A549 (cell line): ENCODE measurements around the gene CCDC85C. TPM values are rescaled to one million over a fixed set of nuclear protein-coding genes. Genes with fewer than 3 reads are reported as not detected.
A peak's percentile ranks its signal among the peaks of the same experiment; 100 is the strongest.

ENCODE experiments used
- ATAC-seq, 2 experiments: fragments of 200-7000 bp in 1 of 2; fragments of >200 bp in 1 of 2; cut with Nextera tagmentation in 1 of 2; cut with Tn5 transposase in 1 of 2; 3 replicates each; pipeline versions ENCODE4 v1.8.0 to v1.9.1; 2018 to 2020; ENCODE audit warnings: mild to moderate bottlenecking in 1 of 2, moderate library complexity in 1 of 2
- CTCF ChIA-PET: fragments of 300-600 bp; sonication (Branson Sonifier 250); formaldehyde crosslinking; extraction: SDS; loops from one replicate; lab custom pipeline; 2021; ENCODE audit warnings: antibody characterized with exemption, inconsistent platforms; lab: Yijun Ruan, JAX
- POLR2A ChIA-PET: fragments of 350-600 bp; formaldehyde crosslinking; extraction: SDS; loops from one replicate; lab custom pipeline; 2021; ENCODE audit warnings: antibody characterized with exemption, inconsistent platforms; lab: Yijun Ruan, JAX
- DNase-seq, 2 experiments: peaks; one replicate each; pipeline versions ENCODE4 v3.0.0 to v3.0.0-alpha.2; 2011 to 2016; ENCODE audit warnings: low read depth in 1 of 2, low spot score in 1 of 2
- FAIRE-seq: peaks from 2 replicates; lab custom pipeline; 2011; peaks lifted over from hg19 to GRCh38; lab: Jason Lieb, UNC
- H3K27ac ChIP-seq, 2 experiments: fragments of >200 bp; sonication (Bioruptor Twin); formaldehyde crosslinking; 3 replicates each; pipeline ENCODE4 v1.5.1; 2016 to 2017
- H3K4me1 ChIP-seq: fragments of >200 bp; sonication (Bioruptor Twin); formaldehyde crosslinking; 3 replicates; pipeline ENCODE4 v1.6.1; 2016
- H3K4me2 ChIP-seq: fragments of >200 bp; sonication (Bioruptor Twin); formaldehyde crosslinking; 3 replicates; pipeline ENCODE4 v1.6.1; 2016
- H3K4me3 ChIP-seq: fragments of >200 bp; sonication (Bioruptor Twin); formaldehyde crosslinking; 3 replicates; pipeline ENCODE4 v1.5.1; 2016
- H3K9me3 ChIP-seq: fragments of >200 bp; sonication (Bioruptor Twin); formaldehyde crosslinking; 3 replicates; pipeline ENCODE4 v1.6.1; 2016
- BHLHE40 ChIP-seq: IDR thresholded peaks from 2 replicates; pipeline ENCODE4 v1.6.1; 2012; ENCODE audit warnings: low read depth, low read length, inconsistent platforms
- CBX8 ChIP-seq: fragments of 200-600 bp; sonication (generic); IDR thresholded peaks from 2 replicates; pipeline ENCODE4 v1.6.1; 2016
- CEBPB ChIP-seq, 2 experiments: fragments of >200 bp in 1 of 2; sonication (Bioruptor Twin) in 1 of 2; formaldehyde crosslinking in 1 of 2; IDR thresholded peaks; 2 replicates each; pipeline ENCODE4 v1.6.1; 2012 to 2016
- CHD2 ChIP-seq: fragments of 150-350 bp; IDR thresholded peaks from 2 replicates; pipeline ENCODE4 v1.6.1; 2014; ENCODE audit warnings: low read length; ENCODE audit not compliant: partially characterized antibody
- CHD4 ChIP-seq: fragments of 200-600 bp; sonication (generic); IDR thresholded peaks from 2 replicates; pipeline ENCODE4 v1.6.1; 2016; ENCODE audit warnings: antibody characterized with exemption, mild to moderate bottlenecking, borderline replicate concordance
- ELK1 ChIP-seq: fragments of 150-350 bp; IDR thresholded peaks from 2 replicates; pipeline ENCODE4 v1.6.1; 2014; ENCODE audit warnings: low read depth, mild to moderate bottlenecking, low read length
- EP300 ChIP-seq, 2 experiments: fragments of >200 bp; sonication (Bioruptor Twin); formaldehyde crosslinking; IDR thresholded peaks; 2 replicates in 1 of 2; 3 replicates in 1 of 2; pipeline ENCODE4 v1.6.1; 2016 to 2017
- ESRRA ChIP-seq: fragments of 150-350 bp; IDR thresholded peaks from 2 replicates; pipeline ENCODE4 v1.6.1; 2014; ENCODE audit warnings: mild to moderate bottlenecking, low read length, borderline replicate concordance
- FOSL2 ChIP-seq, 2 experiments: fragments of 450-650 bp in 1 of 2; fragments of >200 bp in 1 of 2; sonication (Bioruptor Twin) in 1 of 2; formaldehyde crosslinking; IDR thresholded peaks; 2 replicates each; pipeline versions ENCODE4 v1.5.0 to v1.6.1; 2016 to 2020; ENCODE audit warnings: mild to moderate bottlenecking in 1 of 2, moderate library complexity in 1 of 2
- FOXS1 ChIP-seq: fragments of 250-450 bp; sonication (Bioruptor Pico); IDR thresholded peaks from 2 replicates; pipeline ENCODE4 v1.5.0; 2020; ENCODE audit warnings: mild to moderate bottlenecking, moderate library complexity
- GATA3 ChIP-seq: IDR thresholded peaks from 2 replicates; pipeline ENCODE4 v1.6.1; 2012; ENCODE audit warnings: borderline replicate concordance
- JUNB ChIP-seq: fragments of >200 bp; sonication (Bioruptor Twin); formaldehyde crosslinking; IDR thresholded peaks from 2 replicates; pipeline ENCODE4 v1.6.1; 2016
- KDM1A ChIP-seq: fragments of 200-600 bp; sonication (generic); IDR thresholded peaks from 2 replicates; pipeline ENCODE4 v1.6.1; 2016; ENCODE audit warnings: low read depth, mild to moderate bottlenecking
- KDM5A ChIP-seq: fragments of 200-600 bp; sonication (generic); IDR thresholded peaks from 2 replicates; pipeline ENCODE4 v1.6.1; 2016; ENCODE audit warnings: antibody characterized with exemption, mild to moderate bottlenecking
- MAX ChIP-seq: IDR thresholded peaks from 2 replicates; pipeline ENCODE4 v1.6.1; 2012
- MAZ ChIP-seq: fragments of 150-350 bp; IDR thresholded peaks from 2 replicates; pipeline ENCODE4 v1.6.1; 2014; ENCODE audit warnings: antibody characterized with exemption, low read depth, low read length, borderline replicate concordance
- NFE2L2 ChIP-seq: fragments of 150-350 bp; conservative IDR thresholded peaks from 2 replicates; pipeline ENCODE4 v1.6.1; 2014; ENCODE audit warnings: low read length
- POLR2A ChIP-seq: IDR thresholded peaks from 2 replicates; pipeline ENCODE4 v1.6.1; 2012; ENCODE audit warnings: mild to moderate bottlenecking, low read length
- POLR2AphosphoS2 ChIP-seq: conservative IDR thresholded peaks from 2 replicates; pipeline ENCODE4 v1.6.1; 2012; ENCODE audit warnings: low read length, improper control_type of control experiment, inconsistent platforms
- RARB ChIP-seq: fragments of 250-450 bp; sonication (Bioruptor Pico); IDR thresholded peaks from 2 replicates; pipeline ENCODE4 v1.8.0; 2021; ENCODE audit warnings: mild to moderate bottlenecking, moderate library complexity
- RFX5 ChIP-seq: fragments of 450-650 bp; IDR thresholded peaks from 2 replicates; pipeline ENCODE4 v1.7.1; 2014; ENCODE audit warnings: antibody characterized with exemption, mild to moderate bottlenecking, moderate library complexity
- SREBF2 ChIP-seq: fragments of 450-650 bp; IDR thresholded peaks from 2 replicates; pipeline ENCODE4 v1.6.1; 2014; ENCODE audit warnings: mild to moderate bottlenecking, moderate library complexity
- ZFP36 ChIP-seq: fragments of 450-650 bp; IDR thresholded peaks from 2 replicates; pipeline ENCODE4 v1.6.1; 2014; ENCODE audit warnings: borderline replicate concordance; ENCODE audit not compliant: partially characterized antibody
- ZNF302 ChIP-seq: fragments of 250-450 bp; sonication (Bioruptor Pico); IDR thresholded peaks from 2 replicates; pipeline ENCODE4 v1.9.0; 2021; ENCODE audit warnings: inconsistent platforms, mild to moderate bottlenecking, moderate library complexity
- WGBS: methylation state at CpG from one replicate; pipeline ENCODE4 v1.1.6; 2017; ENCODE audit errors: missing lambda C conversion rate; 5-methylcytosine and 5-hydroxymethylcytosine counted together
- polyA plus RNA-seq, 4 experiments: library from polyadenylated mRNA; depleted of rRNA in 3 of 4; stranded (reverse); fragments of >200 nt; fragmentation: RNase III in 1 of 4; extraction: RNeasy Plus Mini Kit Qiagen cat#74134 plus additional on column Dnase treatment in 1 of 4; gene quantifications; 2 replicates in 3 of 4; 3 replicates in 1 of 4; pipeline ENCODE4 v1.2.3, GENCODE V29; 2011 to 2017
- TF ChIP-seq, protein P1 (sequence below): fragments of >200 bp; sonication (Bioruptor Twin); formaldehyde crosslinking; IDR thresholded peaks from 3 replicates; pipeline ENCODE4 v1.5.1; 2016
- TF ChIP-seq, protein P2 (sequence below): fragments of 250-450 bp; sonication (Bioruptor Pico); IDR thresholded peaks from 2 replicates; pipeline ENCODE4 v1.5.0; 2020; ENCODE audit warnings: low read depth, mild to moderate bottlenecking, moderate library complexity
- TF ChIP-seq, protein P3 (sequence below): fragments of 250-450 bp; sonication (Bioruptor Pico); IDR thresholded peaks from 2 replicates; pipeline ENCODE4 v1.5.0; 2021; ENCODE audit warnings: mild to moderate bottlenecking, moderate library complexity, borderline replicate concordance
- TF ChIP-seq, protein P4 (sequence below): fragments of >200 bp; sonication (Bioruptor Twin); formaldehyde crosslinking; IDR thresholded peaks from 3 replicates; pipeline ENCODE4 v1.6.1; 2016

Gene CCDC85C
- polyA plus RNA-seq, 2 of the 4 experiments (the other 2 are of a cell fraction): 11.4 to 31.4 TPM

DNA sequence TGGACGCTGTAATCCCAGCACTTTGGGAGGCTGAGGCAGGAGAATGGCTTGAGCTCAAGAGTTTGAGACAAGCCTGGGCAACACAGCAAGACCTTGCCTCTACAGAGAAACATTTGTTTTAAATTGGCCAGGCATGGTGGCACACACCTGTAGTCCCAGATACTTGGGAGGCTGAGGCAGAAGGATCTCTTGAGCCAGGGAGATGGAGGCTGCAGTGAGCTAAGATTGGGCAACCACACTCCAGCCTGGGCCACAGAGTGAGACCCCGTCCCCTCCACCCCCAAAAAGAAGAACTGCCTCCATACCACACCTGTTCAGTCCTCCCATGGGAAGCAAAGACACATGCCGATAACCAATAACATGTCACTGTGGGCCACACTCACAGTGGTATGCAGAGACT, 19.2 kb downstream of the CCDC85C start:
- WGBS: 67% methylated on average over 3 of the region's 3 CpGs
- Histone ChIP-seq H3K4me1 (peaks cover 56% of the 10 kb centered on the region), H3K4me3 (no peak overlapping the region), H3K4me2 (no peak overlapping the region), H3K9me3 (no peaks in the 10 kb centered on the region), H3K27ac (peak overlapping the region in 1 of 2 experiments; percentile 16; a peak in 2 of 6 replicates)
- no peak for ATAC-seq
- POLR2A ChIA-PET: no interaction called here
- CTCF ChIA-PET: interaction anchor here (1.2 to 1.6 kb wide), 2 partner anchors 10 to 67 kb away, joined by 3 to 4 read pairs; no protein-coding TSS in a partner anchor
- TF ChIP-seq CEBPB (IDR thresholded peaks at IDR 0.05) (no peak), FOXS1 (CRISPR knock-in tag) (no peak), KDM5A (no peak), JUNB (no peak), SREBF2 (no peak), MAZ (no peak), ZNF302 (CRISPR knock-in tag) (no peak), RARB (no peak), CBX8 (no peak), POLR2AphosphoS2 (no peak), ESRRA (no peak), NFE2L2 (no peak), BHLHE40 (no peak), POLR2A (no peak), ELK1 (no peak), GATA3 (no peak), KDM1A (no peak)
- TF ChIP-seq, protein P1, sequence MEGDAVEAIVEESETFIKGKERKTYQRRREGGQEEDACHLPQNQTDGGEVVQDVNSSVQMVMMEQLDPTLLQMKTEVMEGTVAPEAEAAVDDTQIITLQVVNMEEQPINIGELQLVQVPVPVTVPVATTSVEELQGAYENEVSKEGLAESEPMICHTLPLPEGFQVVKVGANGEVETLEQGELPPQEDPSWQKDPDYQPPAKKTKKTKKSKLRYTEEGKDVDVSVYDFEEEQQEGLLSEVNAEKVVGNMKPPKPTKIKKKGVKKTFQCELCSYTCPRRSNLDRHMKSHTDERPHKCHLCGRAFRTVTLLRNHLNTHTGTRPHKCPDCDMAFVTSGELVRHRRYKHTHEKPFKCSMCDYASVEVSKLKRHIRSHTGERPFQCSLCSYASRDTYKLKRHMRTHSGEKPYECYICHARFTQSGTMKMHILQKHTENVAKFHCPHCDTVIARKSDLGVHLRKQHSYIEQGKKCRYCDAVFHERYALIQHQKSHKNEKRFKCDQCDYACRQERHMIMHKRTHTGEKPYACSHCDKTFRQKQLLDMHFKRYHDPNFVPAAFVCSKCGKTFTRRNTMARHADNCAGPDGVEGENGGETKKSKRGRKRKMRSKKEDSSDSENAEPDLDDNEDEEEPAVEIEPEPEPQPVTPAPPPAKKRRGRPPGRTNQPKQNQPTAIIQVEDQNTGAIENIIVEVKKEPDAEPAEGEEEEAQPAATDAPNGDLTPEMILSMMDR: no peak
- no peak for DNase-seq
- no peak for FAIRE-seq

DNA sequence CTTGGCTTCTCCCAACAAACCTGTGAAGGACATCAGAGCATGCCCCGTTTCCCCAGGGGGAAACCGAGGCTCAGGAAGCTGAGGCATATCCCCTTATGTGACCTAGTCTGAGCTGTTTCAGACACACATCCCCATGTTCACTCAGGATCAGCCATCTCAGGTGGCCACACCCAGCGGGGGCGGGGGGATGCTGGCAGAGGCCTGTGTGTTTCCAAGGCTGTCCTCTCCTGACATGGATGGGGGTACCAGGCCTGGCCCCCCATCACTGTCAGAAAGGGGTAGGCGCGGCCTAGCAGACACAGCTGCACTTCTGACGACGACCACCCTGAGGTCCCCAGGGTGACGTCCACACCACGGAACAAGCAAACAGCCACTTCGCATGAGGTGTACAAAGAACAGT, 22.1 kb downstream of the CCDC85C start:
- Histone ChIP-seq H3K4me2 (peak overlapping the region; percentile 80; the same call in 1 of the 3 replicates), H3K27ac (peak overlapping the region in 1 of 2 experiments; percentile 92; a peak in 3 of 6 replicates), H3K4me1 (peaks cover 65% of the 10 kb centered on the region), H3K9me3 (no peaks in the 10 kb centered on the region), H3K4me3 (no peak overlapping the region)
- TF ChIP-seq, protein P2, sequence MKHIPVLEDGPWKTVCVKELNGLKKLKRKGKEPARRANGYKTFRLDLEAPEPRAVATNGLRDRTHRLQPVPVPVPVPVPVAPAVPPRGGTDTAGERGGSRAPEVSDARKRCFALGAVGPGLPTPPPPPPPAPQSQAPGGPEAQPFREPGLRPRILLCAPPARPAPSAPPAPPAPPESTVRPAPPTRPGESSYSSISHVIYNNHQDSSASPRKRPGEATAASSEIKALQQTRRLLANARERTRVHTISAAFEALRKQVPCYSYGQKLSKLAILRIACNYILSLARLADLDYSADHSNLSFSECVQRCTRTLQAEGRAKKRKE (CRISPR knock-in tag): no peak
- TF ChIP-seq ZFP36: no peak
- TF ChIP-seq, protein P3, sequence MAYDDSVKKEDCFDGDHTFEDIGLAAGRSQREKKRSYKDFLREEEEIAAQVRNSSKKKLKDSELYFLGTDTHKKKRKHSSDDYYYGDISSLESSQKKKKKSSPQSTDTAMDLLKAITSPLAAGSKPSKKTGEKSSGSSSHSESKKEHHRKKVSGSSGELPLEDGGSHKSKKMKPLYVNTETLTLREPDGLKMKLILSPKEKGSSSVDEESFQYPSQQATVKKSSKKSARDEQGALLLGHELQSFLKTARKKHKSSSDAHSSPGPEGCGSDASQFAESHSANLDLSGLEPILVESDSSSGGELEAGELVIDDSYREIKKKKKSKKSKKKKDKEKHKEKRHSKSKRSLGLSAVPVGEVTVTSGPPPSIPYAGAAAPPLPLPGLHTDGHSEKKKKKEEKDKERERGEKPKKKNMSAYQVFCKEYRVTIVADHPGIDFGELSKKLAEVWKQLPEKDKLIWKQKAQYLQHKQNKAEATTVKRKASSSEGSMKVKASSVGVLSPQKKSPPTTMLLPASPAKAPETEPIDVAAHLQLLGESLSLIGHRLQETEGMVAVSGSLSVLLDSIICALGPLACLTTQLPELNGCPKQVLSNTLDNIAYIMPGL: no peak
- TF ChIP-seq RFX5: no peak
- no peak for TF ChIP-seq MAX
- no peak for TF ChIP-seq JUNB
- TF ChIP-seq POLR2A: no peak
- no peak for TF ChIP-seq CBX8
- no peak for TF ChIP-seq EP300 (IDR thresholded peaks at IDR 0.05)
- TF ChIP-seq FOSL2 (IDR thresholded peaks at IDR 0.05): no peak
- no peak for TF ChIP-seq FOSL2 (CRISPR knock-in tag; IDR thresholded peaks at IDR 0.05)
- TF ChIP-seq, protein P4, sequence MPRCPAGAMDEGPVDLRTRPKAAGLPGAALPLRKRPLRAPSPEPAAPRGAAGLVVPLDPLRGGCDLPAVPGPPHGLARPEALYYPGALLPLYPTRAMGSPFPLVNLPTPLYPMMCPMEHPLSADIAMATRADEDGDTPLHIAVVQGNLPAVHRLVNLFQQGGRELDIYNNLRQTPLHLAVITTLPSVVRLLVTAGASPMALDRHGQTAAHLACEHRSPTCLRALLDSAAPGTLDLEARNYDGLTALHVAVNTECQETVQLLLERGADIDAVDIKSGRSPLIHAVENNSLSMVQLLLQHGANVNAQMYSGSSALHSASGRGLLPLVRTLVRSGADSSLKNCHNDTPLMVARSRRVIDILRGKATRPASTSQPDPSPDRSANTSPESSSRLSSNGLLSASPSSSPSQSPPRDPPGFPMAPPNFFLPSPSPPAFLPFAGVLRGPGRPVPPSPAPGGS: no peak
- TF ChIP-seq ESRRA: no peak
- no peak for TF ChIP-seq CHD4
- TF ChIP-seq CHD2: no peak
- 91% methylated on average over 10 of the region's 11 CpGs for WGBS
- CTCF ChIA-PET: interaction anchor here (0.6 kb wide), 1 partner anchor 55 kb away, joined by 3 read pairs; no protein-coding TSS in a partner anchor
- FAIRE-seq: no peak
- no peak for ATAC-seq
- DNase-seq: no peak
- POLR2A ChIA-PET: no interaction called here
